ENCODE results near the gene BMI1. TPM values are rescaled to one million over a fixed set of nuclear protein-coding genes. Genes with fewer than 3 reads are reported as not detected.

The BMI1 gene
- total RNA-seq, 1 experiment from 2014 or later: 73.9 TPM

DNA sequence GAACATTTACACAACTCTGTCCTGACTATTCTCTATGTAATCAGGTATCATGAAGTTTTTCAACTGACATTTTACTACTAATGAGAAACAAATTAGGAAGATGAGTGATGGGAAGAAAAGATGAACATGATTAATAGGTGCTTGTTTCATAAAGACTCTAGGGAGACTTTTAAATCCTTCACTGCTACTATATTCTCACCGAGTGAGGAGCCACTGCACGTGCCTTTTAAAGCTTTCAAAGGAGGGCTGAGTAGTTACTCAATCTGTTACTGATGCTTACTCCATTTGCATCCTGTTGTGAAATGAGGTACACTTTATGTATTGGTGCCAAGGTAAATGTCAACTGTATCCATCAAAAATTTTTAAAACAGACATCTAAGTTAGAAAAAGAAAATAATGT lies 6.0 kb upstream of the BMI1 start:
- Histone ChIP-seq H3K27ac (no peak overlapping the region), H3K27me3 (replicated peaks) (no peaks in the 10 kb centered on the region; the same call in 1 of the 2 replicates), H3K4me3 (no peak overlapping the region), H3K4me1 (replicated peaks) (peaks cover 6% of the 10 kb centered on the region), H3K9me3 (replicated peaks) (no peaks in the 10 kb centered on the region), H3K36me3 (no peaks in the 10 kb centered on the region)
- DNase-seq (ENCODE audit: low read depth in 1 of 2, low spot score in 2 of 2): no peak

DNA sequence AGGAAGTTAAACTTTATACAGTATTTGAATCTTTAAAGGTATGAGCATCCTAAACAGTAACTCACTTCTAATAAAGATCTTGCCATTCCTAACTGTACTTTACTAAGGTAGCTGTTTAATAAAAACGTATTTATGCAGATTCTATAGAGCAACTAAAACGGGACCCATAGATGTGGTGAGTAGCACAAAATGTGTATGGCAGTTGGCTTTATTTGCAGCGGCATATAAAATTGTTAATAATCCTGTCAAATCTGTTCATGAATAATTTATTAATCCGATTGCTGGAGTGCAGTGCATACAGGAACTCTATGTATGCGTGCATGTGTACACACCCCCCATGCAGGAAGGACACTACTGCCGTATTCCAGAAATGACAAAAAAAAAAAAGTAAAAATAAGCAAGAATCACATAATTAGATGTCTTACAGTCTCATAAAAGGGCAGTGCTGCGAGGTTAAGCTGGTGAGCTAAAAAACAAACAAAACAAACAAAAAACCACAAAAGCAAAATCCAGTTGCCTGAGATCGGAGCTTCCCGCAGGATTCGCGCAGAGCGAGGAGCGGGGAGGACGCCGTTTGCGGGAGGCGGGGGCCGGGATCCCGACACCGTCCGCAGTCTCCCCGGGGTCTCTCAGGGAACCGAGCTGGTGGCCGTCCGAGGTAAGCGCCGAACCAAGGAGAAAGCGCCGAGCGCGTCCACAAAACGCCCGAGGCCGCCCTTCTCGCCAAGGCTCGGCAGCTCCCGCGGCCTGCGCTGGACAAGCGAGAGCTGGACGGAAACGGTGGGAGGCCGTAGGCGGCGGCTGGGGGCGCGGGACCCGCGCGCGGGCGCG lies 5.2 kb upstream of the BMI1 start:
- Histone ChIP-seq H3K4me1 (replicated peaks) (peaks cover 9% of the 10 kb centered on the region), H3K27me3 (replicated peaks) (no peaks in the 10 kb centered on the region; the same call in 1 of the 2 replicates), H3K4me3 (peak overlapping the region; percentile 74), H3K36me3 (no peaks in the 10 kb centered on the region), H3K27ac (peak overlapping the region; percentile 44; the same call in 1 of the 2 replicates), H3K9me3 (replicated peaks) (no peaks in the 10 kb centered on the region)
- peak in 1 of 2 experiments; percentile 54 for DNase-seq (ENCODE audit: low read depth in 1 of 2, low spot score in 2 of 2)

DNA sequence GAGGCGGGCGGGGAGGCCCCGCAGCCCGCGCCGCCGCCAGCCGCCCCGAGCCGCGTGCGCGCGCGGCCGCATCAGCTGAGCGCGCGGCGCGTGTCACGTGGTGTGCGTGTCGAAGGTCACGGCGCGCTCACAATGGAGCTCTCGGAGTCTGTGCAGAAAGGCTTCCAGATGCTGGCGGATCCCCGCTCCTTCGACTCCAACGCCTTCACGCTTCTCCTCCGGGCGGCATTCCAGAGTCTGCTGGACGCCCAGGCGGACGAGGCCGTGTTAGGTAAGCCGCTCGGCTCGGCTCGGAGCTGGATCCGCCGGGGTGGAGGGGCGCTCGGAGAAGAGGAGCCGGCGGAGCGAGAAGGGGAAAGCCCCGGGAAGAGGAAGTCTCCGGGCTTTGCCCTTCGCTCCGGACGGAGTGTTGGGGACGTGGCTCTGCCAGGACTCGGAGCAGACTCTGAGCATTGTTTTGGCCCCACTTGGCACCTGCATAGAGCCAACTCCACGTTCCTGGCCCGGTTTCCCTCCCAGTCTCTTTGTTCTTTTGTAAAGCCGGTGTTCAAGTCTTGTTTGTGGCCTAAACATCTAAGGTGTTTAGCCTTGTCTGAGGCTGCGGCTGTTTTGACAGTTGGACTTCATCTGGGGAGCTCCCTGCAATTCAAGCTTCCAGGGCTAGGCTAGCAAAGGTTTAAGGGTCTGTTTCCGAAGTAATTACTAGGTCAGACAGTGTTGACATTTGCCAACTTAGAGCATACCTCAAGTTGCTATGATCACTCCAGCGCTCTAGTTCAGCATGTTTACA lies 4.4 kb upstream of the BMI1 start, which contains the start of gene COMMD3:
Gene COMMD3, plus strand, starts transcription at position 103 of the 790 bp plus-strand sequence. Its CDS starts 30 bp downstream, at position 133.
- no peaks in the 10 kb centered on the region for H3K9me3 ChIP-seq (replicated peaks)
- peak within 1 kb of the TSS; percentile 44 for H3K27ac ChIP-seq
- H3K36me3 ChIP-seq: peaks cover 3% of the 10 kb centered on the region; the same call in 1 of the 2 replicates
- peak; percentile 76 to 89 for DNase-seq (ENCODE audit: low read depth in 1 of 2, low spot score in 2 of 2)
- H3K4me3 ChIP-seq: peak within 1 kb of the TSS; percentile 74
- H3K27me3 ChIP-seq (replicated peaks): peaks cover 3% of the 10 kb centered on the region; the same call in 1 of the 2 replicates
- H3K4me1 ChIP-seq (replicated peaks): peaks cover 9% of the 10 kb centered on the region

DNA sequence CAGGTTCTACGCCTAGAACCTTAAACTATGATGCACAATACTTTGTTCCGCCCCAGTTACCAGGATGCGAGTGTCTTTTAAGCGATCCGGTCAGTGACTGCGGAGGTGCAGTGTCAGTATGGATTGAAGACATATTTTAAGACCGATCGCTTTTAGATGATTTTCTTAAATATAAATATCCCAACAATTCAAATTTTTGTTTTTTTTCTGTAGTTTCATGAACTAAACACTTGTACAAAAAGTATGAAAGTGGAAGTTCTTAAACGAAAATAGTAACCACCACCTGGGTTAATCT lies 3.9 kb upstream of the BMI1 start:
- Histone ChIP-seq H3K27me3 (replicated peaks) (peaks cover 4% of the 10 kb centered on the region), H3K9me3 (replicated peaks) (no peaks in the 10 kb centered on the region), H3K4me1 (replicated peaks) (peaks cover 9% of the 10 kb centered on the region), H3K4me3 (peak overlapping the region; percentile 74), H3K27ac (peak overlapping the region; percentile 41; the same call in 1 of the 2 replicates), H3K36me3 (peaks cover 3% of the 10 kb centered on the region; the same call in 1 of the 2 replicates)
- DNase-seq (ENCODE audit: low read depth in 1 of 2, low spot score in 2 of 2): no peak

DNA sequence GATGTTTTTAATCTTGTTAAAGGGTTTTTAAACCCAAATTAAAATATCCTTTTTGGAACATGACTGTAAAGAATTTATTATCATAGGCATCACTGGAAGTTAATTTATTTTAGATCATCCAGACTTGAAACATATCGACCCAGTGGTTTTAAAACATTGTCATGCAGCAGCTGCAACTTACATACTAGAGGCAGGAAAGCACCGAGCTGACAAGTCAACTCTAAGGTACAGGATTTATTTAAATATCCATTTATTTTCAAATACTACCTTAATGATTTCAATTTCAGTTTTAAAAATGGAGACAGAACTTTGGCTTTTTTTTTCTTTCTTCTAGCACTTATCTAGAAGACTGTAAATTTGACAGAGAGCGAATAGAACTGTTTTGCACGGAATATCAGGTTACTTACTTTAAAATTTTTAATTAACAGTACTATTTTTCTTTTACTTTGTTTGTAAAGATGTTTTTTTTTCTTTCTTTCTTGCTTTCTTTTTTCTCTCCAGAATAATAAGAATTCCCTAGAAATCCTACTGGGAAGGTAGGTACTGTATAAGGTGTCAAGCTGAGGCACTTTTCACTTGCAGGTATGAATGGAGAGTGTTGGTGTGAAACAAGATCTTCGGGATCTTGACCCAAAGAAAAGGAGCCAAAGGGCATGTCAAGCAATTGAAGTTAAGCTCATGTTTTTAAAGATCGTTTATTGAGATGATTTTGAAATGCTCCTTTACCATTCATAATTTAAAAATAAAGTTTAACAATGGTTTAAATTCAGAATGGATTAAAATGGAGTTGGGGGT lies 2.9 kb upstream of the BMI1 start:
- no peak for DNase-seq (ENCODE audit: low read depth in 1 of 2, low spot score in 2 of 2)
- H3K4me3 ChIP-seq: no peak overlapping the region
- H3K27ac ChIP-seq: no peak overlapping the region
- H3K9me3 ChIP-seq (replicated peaks): no peaks in the 10 kb centered on the region
- H3K27me3 ChIP-seq (replicated peaks): peaks cover 14% of the 10 kb centered on the region
- peaks cover 17% of the 10 kb centered on the region for H3K4me1 ChIP-seq (replicated peaks)
- peaks cover 3% of the 10 kb centered on the region; the same call in 1 of the 2 replicates for H3K36me3 ChIP-seq

DNA sequence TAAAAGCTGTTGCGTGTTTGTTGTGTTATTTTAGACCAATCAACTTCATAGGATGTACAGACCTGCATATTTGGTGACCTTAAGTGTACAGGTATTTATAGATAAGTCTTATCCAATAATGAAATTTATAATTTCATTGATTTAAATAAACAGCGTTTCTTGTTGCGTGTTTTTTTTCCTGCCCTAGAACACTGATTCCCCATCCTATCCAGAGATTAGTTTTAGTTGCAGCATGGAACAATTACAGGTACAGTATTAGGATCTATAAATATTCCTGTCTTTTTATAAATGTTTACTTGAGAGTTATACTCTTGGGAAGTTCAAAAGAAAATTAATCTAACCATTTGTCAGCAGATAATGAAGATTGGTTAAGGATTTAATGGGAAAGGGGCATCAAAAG lies 2.1 kb upstream of the BMI1 start:
- H3K27ac ChIP-seq: no peak overlapping the region
- peaks cover 22% of the 10 kb centered on the region for H3K27me3 ChIP-seq (replicated peaks)
- peaks cover 17% of the 10 kb centered on the region for H3K4me1 ChIP-seq (replicated peaks)
- H3K9me3 ChIP-seq (replicated peaks): no peaks in the 10 kb centered on the region
- DNase-seq (ENCODE audit: low read depth in 1 of 2, low spot score in 2 of 2): no peak
- peaks cover 3% of the 10 kb centered on the region; the same call in 1 of the 2 replicates for H3K36me3 ChIP-seq
- H3K4me3 ChIP-seq: no peak overlapping the region

DNA sequence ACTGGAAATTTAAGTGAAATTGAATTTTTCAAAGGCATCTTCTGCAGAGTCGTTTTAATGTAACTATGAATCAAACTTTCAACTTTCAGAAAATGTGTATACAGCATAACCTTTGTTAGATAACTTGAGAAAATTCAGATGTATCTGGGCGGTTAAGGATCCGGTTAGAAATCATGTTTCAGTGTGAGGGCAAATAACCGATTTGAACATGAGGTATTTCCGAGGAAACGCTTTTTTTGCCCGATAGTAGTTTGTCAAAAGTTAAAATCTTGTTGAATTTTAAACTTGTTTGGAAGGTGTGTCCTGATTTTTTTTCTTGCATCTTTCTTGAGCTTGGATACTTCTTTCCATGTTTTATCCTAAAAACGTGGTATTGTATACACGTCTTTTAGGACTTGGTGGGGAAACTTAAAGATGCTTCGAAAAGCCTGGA lies 1.3 kb upstream of the BMI1 start:
- H3K9me3 ChIP-seq (replicated peaks): no peaks in the 10 kb centered on the region
- no peak overlapping the region for H3K4me3 ChIP-seq
- peaks cover 17% of the 10 kb centered on the region for H3K4me1 ChIP-seq (replicated peaks)
- H3K36me3 ChIP-seq: peaks cover 3% of the 10 kb centered on the region; the same call in 1 of the 2 replicates
- DNase-seq (ENCODE audit: low read depth in 1 of 2, low spot score in 2 of 2): no peak
- no peak overlapping the region for H3K27ac ChIP-seq
- H3K27me3 ChIP-seq (replicated peaks): peaks cover 30% of the 10 kb centered on the region

DNA sequence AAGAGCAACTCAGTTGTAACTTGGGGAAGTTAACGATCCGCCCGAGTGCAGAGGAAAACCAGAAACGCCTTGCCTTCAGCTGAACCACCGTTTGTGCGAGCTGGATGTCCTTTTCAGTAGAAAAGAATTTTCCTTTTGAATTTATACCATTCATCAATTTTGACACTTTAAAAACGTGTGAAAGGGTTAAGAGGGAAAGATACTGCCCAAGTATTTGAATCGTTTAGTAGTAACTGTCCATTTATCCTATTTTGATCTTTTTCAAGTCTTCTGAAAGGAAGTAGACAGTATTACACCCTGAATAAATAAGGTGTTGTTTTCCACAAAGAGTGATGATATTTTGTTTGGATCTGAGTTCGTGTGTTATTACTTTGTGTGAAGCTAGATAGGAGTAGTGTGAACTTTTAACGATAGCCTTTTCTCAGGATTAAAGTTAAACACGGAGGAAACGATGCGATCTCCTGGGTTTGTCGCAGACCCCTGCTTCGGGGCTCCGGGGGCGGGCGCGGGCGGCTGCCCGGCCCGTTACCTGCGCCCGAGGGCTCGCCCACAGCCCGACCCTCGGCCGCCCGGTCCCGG lies 830 bp upstream of the BMI1 start:
- H3K9me3 ChIP-seq (replicated peaks): no peaks in the 10 kb centered on the region
- peaks cover 21% of the 10 kb centered on the region for H3K4me1 ChIP-seq (replicated peaks)
- no peak for DNase-seq (ENCODE audit: low read depth in 1 of 2, low spot score in 2 of 2)
- no peak overlapping the region for H3K27ac ChIP-seq
- H3K27me3 ChIP-seq (replicated peaks): peaks cover 35% of the 10 kb centered on the region
- peaks cover 3% of the 10 kb centered on the region; the same call in 1 of the 2 replicates for H3K36me3 ChIP-seq
- peak overlapping the region; percentile 93 for H3K4me3 ChIP-seq

DNA sequence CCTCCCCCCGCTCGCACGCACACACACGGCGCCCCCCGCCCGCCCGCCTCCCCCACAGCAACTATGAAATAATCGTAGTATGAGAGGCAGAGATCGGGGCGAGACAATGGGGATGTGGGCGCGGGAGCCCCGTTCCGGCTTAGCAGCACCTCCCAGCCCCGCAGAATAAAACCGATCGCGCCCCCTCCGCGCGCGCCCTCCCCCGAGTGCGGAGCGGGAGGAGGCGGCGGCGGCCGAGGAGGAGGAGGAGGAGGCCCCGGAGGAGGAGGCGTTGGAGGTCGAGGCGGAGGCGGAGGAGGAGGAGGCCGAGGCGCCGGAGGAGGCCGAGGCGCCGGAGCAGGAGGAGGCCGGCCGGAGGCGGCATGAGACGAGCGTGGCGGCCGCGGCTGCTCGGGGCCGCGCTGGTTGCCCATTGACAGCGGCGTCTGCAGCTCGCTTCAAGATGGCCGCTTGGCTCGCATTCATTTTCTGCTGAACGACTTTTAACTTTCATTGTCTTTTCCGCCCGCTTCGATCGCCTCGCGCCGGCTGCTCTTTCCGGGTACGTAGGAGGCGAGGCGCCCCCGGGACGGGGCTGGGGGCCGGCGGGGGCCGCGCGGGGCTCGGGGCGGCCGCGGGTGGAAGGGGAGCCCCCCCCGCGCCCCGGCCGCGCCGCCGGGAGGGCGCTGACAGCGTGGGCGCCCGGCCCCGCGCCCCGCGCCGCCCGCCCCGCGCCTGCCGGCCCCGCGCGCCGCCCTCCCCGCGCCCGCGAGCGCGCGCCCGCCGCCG lies 441 bp downstream of the BMI1 start:
- H3K4me3 ChIP-seq: peak overlapping the region; percentile 93
- DNase-seq (ENCODE audit: low read depth in 1 of 2, low spot score in 2 of 2): peak; percentile 65 to 81
- H3K9me3 ChIP-seq (replicated peaks): no peaks in the 10 kb centered on the region
- H3K27me3 ChIP-seq (replicated peaks): peaks cover 36% of the 10 kb centered on the region
- H3K36me3 ChIP-seq: peaks cover 4% of the 10 kb centered on the region
- peaks cover 23% of the 10 kb centered on the region for H3K4me1 ChIP-seq (replicated peaks)
- H3K27ac ChIP-seq: no peak overlapping the region; the same call in 1 of the 2 replicates

DNA sequence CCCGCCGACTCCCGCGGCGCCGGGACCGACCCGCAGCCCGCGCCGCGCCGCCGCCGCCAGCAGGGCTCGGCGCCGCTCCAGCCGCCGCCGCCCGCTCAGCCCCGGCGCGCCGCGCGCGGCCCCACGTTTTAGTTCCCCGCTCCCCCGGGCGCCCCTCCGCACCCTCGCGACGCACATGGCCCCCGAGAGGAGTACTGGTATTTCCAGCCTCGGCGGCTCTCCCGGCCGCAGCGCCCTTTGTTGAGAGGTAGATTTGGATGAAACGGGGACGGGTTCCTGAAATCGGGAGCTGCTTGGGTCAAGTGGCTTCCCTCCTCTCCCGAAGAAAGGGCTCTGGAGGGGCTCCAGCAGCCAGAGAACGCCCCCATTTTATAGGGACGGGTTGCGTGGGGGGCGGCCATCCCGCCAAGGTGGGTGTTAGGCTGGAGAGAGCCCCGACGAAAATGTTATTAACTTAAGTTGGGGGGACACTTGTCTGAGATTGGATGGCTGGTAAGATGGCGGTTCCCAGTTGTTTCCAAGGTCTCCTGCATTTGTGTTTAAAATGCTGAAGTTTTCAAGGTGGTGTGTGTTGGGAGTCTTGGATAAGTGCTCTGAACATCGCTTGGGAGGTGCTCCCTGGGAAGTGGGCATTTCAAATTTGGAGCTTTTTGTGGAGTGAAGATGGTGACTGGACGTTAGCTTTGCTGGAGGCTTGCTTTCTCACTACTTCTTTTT lies 1.2 kb downstream of the BMI1 start:
- Histone ChIP-seq H3K9me3 (replicated peaks) (no peaks in the 10 kb centered on the region), H3K27me3 (replicated peaks) (peaks cover 36% of the 10 kb centered on the region), H3K27ac (no peak overlapping the region), H3K4me1 (replicated peaks) (peaks cover 27% of the 10 kb centered on the region), H3K36me3 (peaks cover 11% of the 10 kb centered on the region), H3K4me3 (peak overlapping the region; percentile 45)
- DNase-seq (ENCODE audit: low read depth in 1 of 2, low spot score in 2 of 2): peak in 1 of 2 experiments; percentile 53

DNA sequence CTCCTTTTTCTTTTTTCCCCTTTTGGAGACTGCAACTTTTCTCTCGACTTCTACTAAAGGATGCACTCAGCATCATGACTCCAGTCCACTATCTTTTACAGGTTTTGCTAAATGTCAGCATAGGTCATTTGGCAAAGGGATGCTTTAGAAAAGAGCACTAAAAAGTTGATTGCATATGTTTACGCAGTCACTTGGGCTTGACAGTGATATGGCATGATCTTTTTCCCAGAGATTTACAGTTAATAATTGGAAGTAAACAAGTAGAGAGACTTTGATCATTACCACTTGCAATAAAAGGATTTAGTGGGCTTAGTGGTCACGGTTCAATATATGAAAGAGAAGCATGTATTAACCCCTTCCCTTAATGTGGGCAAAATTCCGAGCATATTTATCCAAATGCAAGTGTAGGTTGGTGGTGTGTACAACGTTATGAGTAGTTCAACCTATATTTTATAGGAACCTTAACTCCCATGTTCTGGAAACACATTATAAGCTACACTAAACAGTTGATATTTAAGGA lies 1.8 kb downstream of the BMI1 start:
- H3K27ac ChIP-seq: no peak overlapping the region
- H3K4me1 ChIP-seq (replicated peaks): peaks cover 27% of the 10 kb centered on the region
- no peaks in the 10 kb centered on the region for H3K9me3 ChIP-seq (replicated peaks)
- peaks cover 36% of the 10 kb centered on the region for H3K27me3 ChIP-seq (replicated peaks)
- peak overlapping the region; percentile 45 for H3K4me3 ChIP-seq
- peaks cover 14% of the 10 kb centered on the region for H3K36me3 ChIP-seq
- DNase-seq (ENCODE audit: low read depth in 1 of 2, low spot score in 2 of 2): no peak
